ENCODE data around the gene CAMK2D. TPM values are rescaled to one million over a fixed set of nuclear protein-coding genes. Genes with fewer than 3 reads are reported as not detected.

Gene CAMK2D
- total and polyA plus RNA-seq, 2 experiments from 2014 or later: 4.9 to 14.6 TPM

- TF ChIP-seq CTCF (conservative IDR thresholded peaks at IDR 0.05; ENCODE audit: low read depth in 2 of 2): no peak
Observed at GRCh38 chr4:113783701-113784100, 22.2 kb upstream of the CAMK2D start (continued).

- Histone ChIP-seq H3K4me2 (no peak overlapping the region), H3K79me2 (replicated peaks; ENCODE audit: insufficient read depth) (no peaks in the 10 kb centered on the region), H3K27me3 (ENCODE audit: insufficient read depth) (no peaks in the 10 kb centered on the region), H4K20me1 (replicated peaks; ENCODE audit: insufficient read depth) (no peaks in the 10 kb centered on the region), H3F3A (replicated peaks; ENCODE audit: low read depth) (no peaks in the 10 kb centered on the region), H3K36me3 (ENCODE audit: insufficient read depth) (no peaks in the 10 kb centered on the region), H3K4me3 (no peak overlapping the region), H3K4me1 (ENCODE audit: insufficient read depth) (no peaks in the 10 kb centered on the region), H3K27ac (ENCODE audit: low read depth) (no peak overlapping the region), H3K9me2 (ENCODE audit: insufficient read depth) (no peaks in the 10 kb centered on the region), H2AFZ (no peak overlapping the region)
- DNase-seq (ENCODE audit: low spot score) (no peak), ATAC-seq (no peak)
- no peaks in the 10 kb centered on the region for H3K27me3 Mint-ChIP-seq (ENCODE audit: insufficient read depth, low read depth, poor library complexity)
- H3K4me3 Mint-ChIP-seq: no peak overlapping the region
- H3K9me3 Mint-ChIP-seq: no peaks in the 10 kb centered on the region
- no peaks in the 10 kb centered on the region for H3K4me1 Mint-ChIP-seq
- no peaks in the 10 kb centered on the region for H3K36me3 Mint-ChIP-seq (ENCODE audit: low read depth)
- no peak overlapping the region for H3K27ac Mint-ChIP-seq
- TF ChIP-seq ZNF331 (CRISPR knock-in tag; IDR thresholded peaks at IDR 0.05; ENCODE audit: low read depth): no peak
- no peak for TF ChIP-seq ZNF462 (CRISPR knock-in tag; IDR thresholded peaks at IDR 0.05)
- TF ChIP-seq EZH2 (IDR thresholded peaks at IDR 0.05; ENCODE audit: low read depth, unreplicated experiment): no peak
- no peak for TF ChIP-seq REST (IDR thresholded peaks at IDR 0.05; ENCODE audit: unreplicated experiment)
- TF ChIP-seq ETS1 (IDR thresholded peaks at IDR 0.05): no peak
- no peak for TF ChIP-seq JUNB (IDR thresholded peaks at IDR 0.05; ENCODE audit: unreplicated experiment)
- TF ChIP-seq STAT1 (IDR thresholded peaks at IDR 0.05; ENCODE audit: unreplicated experiment): no peak
- no peak for TF ChIP-seq NANOG (IDR thresholded peaks at IDR 0.05; ENCODE audit: borderline replicate concordance)
- TF ChIP-seq CTCF (conservative IDR thresholded peaks at IDR 0.05; ENCODE audit: low read depth in 2 of 2): no peak
- TF ChIP-seq POLR2AphosphoS5 (IDR thresholded peaks at IDR 0.05; ENCODE audit: low read depth): no peak
- TF ChIP-seq ZNF114 (CRISPR knock-in tag; IDR thresholded peaks at IDR 0.05): no peak
Observed at GRCh38 chr4:113783289-113783688, 21.8 kb upstream of the CAMK2D start.
